ENCODE results near the gene TDRD9. TPM values are rescaled to one million over a fixed set of nuclear protein-coding genes. Genes with fewer than 3 reads are reported as not detected.

The TDRD9 gene
- total and polyA plus RNA-seq, 2 of the 4 experiments (the other 2 are of a cell fraction), result 0.07 to 0.18 TPM

GRCh38 chr14:104080376-104081260 is 152.4 kb downstream of the TDRD9 start:
- H3K4me3 ChIP-seq (ENCODE audit: insufficient read depth, low read depth, low read length), result no peak overlapping the region
- 75% methylated on average over 6 of the region's 23 CpGs; no CpG with 5 or more reads in 1 of the 2 experiments for WGBS, 2 experiments (ENCODE audit: extremely low coverage in 2 of 2, insufficient read length in 1 of 2)
- no peak overlapping the region for H3K56ac ChIP-seq (ENCODE audit: extremely low read depth, insufficient read depth, low read length)
- H3K27ac ChIP-seq (ENCODE audit: insufficient read depth, low read length), result no peak overlapping the region
- no peak overlapping the region for H4K91ac ChIP-seq (ENCODE audit: insufficient read depth, low read depth, low read length)
- H3K27me3 ChIP-seq (ENCODE audit: control insufficient read depth, insufficient read depth, low read length), result peaks cover 2% of the 10 kb centered on the region
- ATAC-seq (ENCODE audit: low read depth), result no peak
- H3K9me1 ChIP-seq (ENCODE audit: insufficient read depth, low read length), result no peaks in the 10 kb centered on the region
- no peak overlapping the region for H2BK120ac ChIP-seq (ENCODE audit: low read depth, low read length)
- no peaks in the 10 kb centered on the region for H3K36me3 ChIP-seq (ENCODE audit: control insufficient read depth, insufficient read depth, low read length)
- no peak overlapping the region for H4K8ac ChIP-seq (ENCODE audit: low read depth in 2 of 2, low read length in 2 of 2)
- H2BK15ac ChIP-seq (ENCODE audit: low read depth, low read length), result no peak overlapping the region
- in situ Hi-C loops (cut with MboI; ENCODE audit: low sequenced_read_pairs), result loop anchor here (25.0 kb wide), 2 partner anchors 482 to 557 kb away; no protein-coding TSS in a partner anchor
- no peaks in the 10 kb centered on the region for H3K9me3 ChIP-seq (ENCODE audit: control insufficient read depth, insufficient read depth, low read length)
- H2AK9ac ChIP-seq (replicated peaks; ENCODE audit: low read depth, low read length, poor library complexity), result no peak overlapping the region
- no peak overlapping the region for H3K9ac ChIP-seq (ENCODE audit: low read depth, low read length)
- peak overlapping the region; percentile 43 for H2AFZ ChIP-seq (replicated peaks; ENCODE audit: low read length, poor library complexity)
- H4K5ac ChIP-seq (ENCODE audit: low read depth, low read length), result no peak overlapping the region
- intact Hi-C loops (cut with micrococcal nuclease), result no loop called here
- H3K4me1 ChIP-seq (ENCODE audit: control insufficient read depth, insufficient read depth, low read length), result no peaks in the 10 kb centered on the region
- no peak overlapping the region for H3K14ac ChIP-seq (replicated peaks; ENCODE audit: low read depth, low read length)
- POLR2A ChIA-PET (ENCODE audit: unreplicated experiment), result interaction anchor here (0.5 kb wide), 1 partner anchor 244 kb away, joined by 12 read pairs; no protein-coding TSS in a partner anchor
- H3K4ac ChIP-seq (ENCODE audit: low read depth, low read length), result no peak overlapping the region
- BruUV-seq (replicated peaks), result no TSS peak
- H3K79me1 ChIP-seq (ENCODE audit: low read depth in 1 of 2, low read length in 2 of 2), result no peaks in the 10 kb centered on the region
- H3K18ac ChIP-seq (ENCODE audit: low read depth, low read length), result no peak overlapping the region
- no peak overlapping the region for H3K4me2 ChIP-seq (ENCODE audit: low read depth, low read length)
- no peak overlapping the region for H2AK5ac ChIP-seq (ENCODE audit: low read depth, low read length)
- H4K20me1 ChIP-seq (ENCODE audit: insufficient read depth, low read length), result no peaks in the 10 kb centered on the region
- CTCF ChIA-PET, result no interaction called here
- H3K23ac ChIP-seq (ENCODE audit: low read depth, low read length), result no peak overlapping the region
- dilution Hi-C loops (cut with HindIII; ENCODE audit: low sequenced_read_pairs, unreplicated experiment), result no loop called here
- H2BK20ac ChIP-seq (ENCODE audit: low read depth, low read length), result no peak overlapping the region
- DNase-seq, result no peak
- no peak overlapping the region for H2BK5ac ChIP-seq (ENCODE audit: low read depth, low read length, poor library complexity, severe bottlenecking)
- TF ChIP-seq RFX5 (IDR thresholded peaks at IDR 0.05; ENCODE audit: low read depth, low read length) (no peak), CHD1 (IDR thresholded peaks at IDR 0.05; ENCODE audit: low read depth, low read length) (no peak), FOS (IDR thresholded peaks at IDR 0.05; ENCODE audit: low read depth, low read length) (no peak), CEBPB (IDR thresholded peaks at IDR 0.05; ENCODE audit: low read depth, low read length) (no peak), POLR2A (IDR thresholded peaks at IDR 0.05; ENCODE audit: low read depth, low read length) (no peak), USF2 (IDR thresholded peaks at IDR 0.05; ENCODE audit: low read depth, low read length) (no peak), BHLHE40 (IDR thresholded peaks at IDR 0.05; ENCODE audit: low read depth, low read length) (no peak), SMC3 (IDR thresholded peaks at IDR 0.05; ENCODE audit: low read depth, low read length) (no peak), MAFK (IDR thresholded peaks at IDR 0.05; ENCODE audit: low read depth, low read length) (no peak), MAZ (IDR thresholded peaks at IDR 0.05; ENCODE audit: borderline replicate concordance, low read depth, low read length) (no peak), RCOR1 (IDR thresholded peaks at IDR 0.05; ENCODE audit: insufficient replicate concordance, low read length) (no peak), RAD21 (IDR thresholded peaks at IDR 0.05; ENCODE audit: low read length) (no peak), NFE2L2 (IDR thresholded peaks at IDR 0.05; ENCODE audit: low read depth, low read length) (no peak)
- TF ChIP-seq, protein P1, sequence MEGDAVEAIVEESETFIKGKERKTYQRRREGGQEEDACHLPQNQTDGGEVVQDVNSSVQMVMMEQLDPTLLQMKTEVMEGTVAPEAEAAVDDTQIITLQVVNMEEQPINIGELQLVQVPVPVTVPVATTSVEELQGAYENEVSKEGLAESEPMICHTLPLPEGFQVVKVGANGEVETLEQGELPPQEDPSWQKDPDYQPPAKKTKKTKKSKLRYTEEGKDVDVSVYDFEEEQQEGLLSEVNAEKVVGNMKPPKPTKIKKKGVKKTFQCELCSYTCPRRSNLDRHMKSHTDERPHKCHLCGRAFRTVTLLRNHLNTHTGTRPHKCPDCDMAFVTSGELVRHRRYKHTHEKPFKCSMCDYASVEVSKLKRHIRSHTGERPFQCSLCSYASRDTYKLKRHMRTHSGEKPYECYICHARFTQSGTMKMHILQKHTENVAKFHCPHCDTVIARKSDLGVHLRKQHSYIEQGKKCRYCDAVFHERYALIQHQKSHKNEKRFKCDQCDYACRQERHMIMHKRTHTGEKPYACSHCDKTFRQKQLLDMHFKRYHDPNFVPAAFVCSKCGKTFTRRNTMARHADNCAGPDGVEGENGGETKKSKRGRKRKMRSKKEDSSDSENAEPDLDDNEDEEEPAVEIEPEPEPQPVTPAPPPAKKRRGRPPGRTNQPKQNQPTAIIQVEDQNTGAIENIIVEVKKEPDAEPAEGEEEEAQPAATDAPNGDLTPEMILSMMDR (conservative IDR thresholded peaks at IDR 0.05; ENCODE audit: low read depth, low read length), result no peak
- TF ChIP-seq, protein P2, sequence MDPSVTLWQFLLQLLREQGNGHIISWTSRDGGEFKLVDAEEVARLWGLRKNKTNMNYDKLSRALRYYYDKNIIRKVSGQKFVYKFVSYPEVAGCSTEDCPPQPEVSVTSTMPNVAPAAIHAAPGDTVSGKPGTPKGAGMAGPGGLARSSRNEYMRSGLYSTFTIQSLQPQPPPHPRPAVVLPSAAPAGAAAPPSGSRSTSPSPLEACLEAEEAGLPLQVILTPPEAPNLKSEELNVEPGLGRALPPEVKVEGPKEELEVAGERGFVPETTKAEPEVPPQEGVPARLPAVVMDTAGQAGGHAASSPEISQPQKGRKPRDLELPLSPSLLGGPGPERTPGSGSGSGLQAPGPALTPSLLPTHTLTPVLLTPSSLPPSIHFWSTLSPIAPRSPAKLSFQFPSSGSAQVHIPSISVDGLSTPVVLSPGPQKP (IDR thresholded peaks at IDR 0.05; ENCODE audit: borderline replicate concordance, low read depth, low read length), result no peak

All from IMR-90 (cell line).